NCI-H748 treated with DMSO at 0.1 percent for 48 hours (cell line): ENCODE measurements around the gene FGF12.

ENCODE experiments used
- DNase-seq: peaks from one replicate; lab custom pipeline; 2025; lab: John Stamatoyannopoulos, UW

FGF12 gene

GRCh38 chr3:192684151-192684550 is 43.2 kb downstream of the FGF12 start:
- DNase-seq = no peak

DNA sequence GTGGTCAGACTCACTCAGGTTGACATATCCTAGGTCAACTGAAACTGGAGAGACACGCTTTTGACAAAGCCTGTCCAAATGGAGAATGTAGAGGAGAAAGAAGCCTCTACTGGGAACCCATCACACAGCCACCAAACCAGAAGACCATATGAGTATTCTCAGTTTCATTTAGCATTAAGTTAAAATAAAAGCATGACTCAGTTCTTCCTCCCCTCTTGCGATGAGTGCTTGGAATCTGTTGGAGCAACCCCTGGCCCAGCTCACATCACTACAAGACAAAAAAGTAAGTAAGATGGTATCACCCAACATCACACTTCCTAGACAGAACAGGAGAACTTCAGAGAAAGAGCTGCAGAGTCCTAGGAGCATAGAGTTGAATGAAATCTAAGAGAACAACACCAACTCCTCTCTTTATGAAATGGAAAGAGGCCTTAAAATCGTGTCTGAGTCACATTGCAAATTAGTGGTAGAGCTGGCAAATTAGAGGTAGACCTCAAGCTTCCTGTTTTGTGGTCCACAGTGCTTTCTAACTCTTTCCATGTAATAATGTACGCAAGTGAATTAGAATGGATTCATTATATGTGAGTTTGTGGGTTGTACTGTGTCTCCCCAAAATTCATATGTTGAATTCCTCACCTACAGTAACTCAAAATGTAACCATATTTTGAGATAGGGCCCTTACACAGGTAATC is 51.2 kb downstream of the FGF12 start:
- DNase-seq = no peak

GRCh38 chr3:192655628-192656027 is 71.7 kb downstream of the FGF12 start:
- DNase-seq = no peak

DNA sequence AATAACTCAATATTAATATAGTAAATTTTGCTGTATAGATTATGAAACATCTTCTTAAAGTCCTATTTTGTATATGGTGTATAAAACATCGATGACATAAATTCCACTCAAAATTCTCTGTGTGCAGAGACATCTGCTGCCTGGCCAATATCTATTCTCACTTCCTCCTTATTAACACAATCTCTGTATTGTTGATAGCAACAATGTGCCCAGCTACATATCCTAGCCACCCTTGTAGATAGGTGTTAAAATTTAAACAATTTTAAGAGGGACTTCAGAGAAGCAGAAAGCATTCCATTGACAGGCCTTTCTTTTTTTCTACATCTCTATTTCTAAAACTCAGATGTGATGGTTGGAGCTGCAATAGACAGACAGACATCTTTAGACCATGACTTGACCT is 72.3 kb downstream of the FGF12 start:
- no peak for DNase-seq

DNA sequence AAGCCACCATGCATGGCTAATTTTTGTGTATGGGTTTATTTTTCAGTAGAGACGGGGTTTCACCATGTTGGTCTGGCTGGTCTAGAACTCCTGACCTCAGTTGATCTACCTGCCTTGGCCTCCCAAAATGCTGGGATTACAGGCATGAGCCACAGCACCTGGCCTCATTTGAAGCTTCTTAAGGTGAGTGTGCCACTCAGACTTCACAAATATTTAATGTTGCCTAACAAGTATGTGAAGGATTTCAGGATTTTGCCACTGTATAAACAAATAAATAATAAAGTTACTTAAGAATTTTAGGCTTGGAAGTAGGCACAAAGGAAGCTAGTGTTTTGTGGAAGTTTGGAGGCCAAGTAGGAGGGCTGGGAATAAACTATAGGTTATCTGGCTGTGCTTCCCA is 73.5 kb downstream of the FGF12 start:
- DNase-seq = no peak

- DNase-seq = no peak
These were observed 74.6 kb downstream of the FGF12 start for GRCh38 chr3:192652727-192653126.

GRCh38 chr3:192651836-192652512 is 75.4 kb downstream of the FGF12 start:
- DNase-seq = no peak

DNA sequence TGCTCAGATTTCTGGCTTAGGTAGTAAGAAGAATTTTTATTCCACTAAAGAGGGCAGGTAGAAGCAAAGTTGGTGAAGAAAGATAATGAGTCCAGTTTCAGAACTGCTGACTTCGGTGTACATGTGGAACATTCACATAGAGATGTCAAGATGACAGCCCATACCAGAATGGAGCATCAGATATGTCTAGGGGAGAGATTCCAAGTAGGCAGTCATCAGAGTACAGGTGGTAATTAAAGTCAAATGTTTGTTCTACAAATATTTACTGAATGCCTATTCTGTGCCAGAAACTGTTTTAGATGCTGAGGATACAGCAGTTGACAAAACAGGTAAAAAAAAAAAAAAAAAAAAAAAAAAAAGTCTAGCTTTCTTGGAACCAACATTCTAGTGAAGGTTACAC is 81.9 kb downstream of the FGF12 start:
- no peak for DNase-seq

GRCh38 chr3:192642651-192643050 is 84.7 kb downstream of the FGF12 start:
- no peak for DNase-seq

DNA sequence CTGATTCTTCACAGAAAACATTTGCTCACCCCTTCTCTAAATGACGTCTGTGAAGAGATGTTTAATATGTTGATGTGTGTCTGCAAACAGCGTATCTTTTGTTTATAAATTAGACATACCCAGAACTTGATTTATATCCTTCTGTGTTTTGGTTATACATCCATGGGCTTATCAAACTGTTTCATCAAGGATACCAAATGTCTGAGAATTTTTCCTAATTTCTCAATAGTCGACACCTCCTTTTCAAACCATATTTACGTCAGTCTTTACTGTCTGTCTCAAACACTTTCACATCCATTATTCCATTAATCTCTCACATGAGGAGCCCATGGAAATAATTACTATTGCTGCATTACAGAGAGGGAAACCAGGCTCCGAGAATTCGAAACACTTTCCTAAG is 85.4 kb downstream of the FGF12 start:
- DNase-seq = no peak

- no peak for DNase-seq
These were observed 87.4 kb downstream of the FGF12 start for GRCh38 chr3:192639987-192640386.

DNA sequence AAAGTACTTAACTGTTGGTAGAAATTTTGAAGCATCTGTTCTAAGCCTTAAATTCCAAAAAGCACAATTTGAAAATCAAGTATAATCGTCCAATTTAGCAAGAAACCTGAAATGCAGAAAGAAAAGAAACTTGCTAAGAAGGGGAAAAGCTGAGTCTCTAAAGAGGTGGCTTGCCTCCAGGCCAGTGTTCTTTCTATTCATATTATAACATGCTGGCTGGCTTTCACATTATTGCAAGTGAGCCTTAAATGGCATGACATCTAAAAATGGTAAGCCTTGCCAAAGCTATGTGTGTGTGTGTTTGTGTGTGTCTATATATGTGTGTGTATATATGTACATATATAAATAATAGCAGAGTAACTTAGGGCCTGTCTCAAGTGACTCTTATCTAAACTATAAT is 89.5 kb downstream of the FGF12 start:
- DNase-seq = peak; percentile 72

GRCh38 chr3:192636517-192637444 is 90.6 kb downstream of the FGF12 start:
- no peak for DNase-seq

- DNase-seq = no peak
These were observed 97.9 kb downstream of the FGF12 start for GRCh38 chr3:192629429-192629828.

DNA sequence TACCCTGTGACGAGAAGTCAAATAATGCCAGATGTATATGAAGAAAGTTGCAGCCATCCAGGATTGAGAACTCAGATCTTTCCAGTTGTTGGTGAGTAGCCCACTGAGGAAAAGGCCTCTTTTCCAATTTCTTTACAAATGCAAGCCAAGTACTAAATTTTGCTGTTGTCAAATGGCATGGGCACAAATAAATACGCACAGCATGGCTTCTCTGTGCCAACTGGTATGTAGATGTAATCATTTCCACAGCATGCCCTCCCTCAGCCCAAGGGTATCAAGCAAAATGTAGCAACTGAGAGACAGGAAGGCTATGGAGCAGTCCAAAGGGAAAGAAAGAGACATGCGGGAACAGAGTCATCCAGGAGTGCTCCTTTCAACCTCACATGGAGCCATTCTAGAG is 105.4 kb downstream of the FGF12 start:
- no peak for DNase-seq

DNA sequence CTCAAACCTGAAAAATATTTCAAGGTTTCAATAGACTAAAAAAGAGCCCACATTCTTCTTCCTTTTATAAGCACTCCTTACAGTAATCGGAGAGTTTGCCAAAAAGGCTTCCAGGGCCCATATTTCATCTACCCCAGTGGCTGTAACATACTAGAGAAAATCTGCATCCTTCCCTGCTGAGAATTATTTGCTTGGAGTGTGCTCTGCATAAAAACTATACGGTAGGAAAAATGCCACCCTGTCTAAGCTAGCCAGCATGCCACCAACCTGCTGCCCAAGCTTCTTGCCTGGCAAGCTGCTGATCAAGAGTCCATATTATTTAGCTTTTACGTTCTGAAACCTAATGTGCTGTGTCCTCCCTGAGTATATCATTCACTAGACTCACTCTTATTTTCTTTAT is 107.1 kb downstream of the FGF12 start:
- DNase-seq = no peak

GRCh38 chr3:192611411-192611810 is 115.9 kb downstream of the FGF12 start:
- no peak for DNase-seq

- no peak for DNase-seq
These were observed 118.4 kb downstream of the FGF12 start for GRCh38 chr3:192608726-192609600.

DNA sequence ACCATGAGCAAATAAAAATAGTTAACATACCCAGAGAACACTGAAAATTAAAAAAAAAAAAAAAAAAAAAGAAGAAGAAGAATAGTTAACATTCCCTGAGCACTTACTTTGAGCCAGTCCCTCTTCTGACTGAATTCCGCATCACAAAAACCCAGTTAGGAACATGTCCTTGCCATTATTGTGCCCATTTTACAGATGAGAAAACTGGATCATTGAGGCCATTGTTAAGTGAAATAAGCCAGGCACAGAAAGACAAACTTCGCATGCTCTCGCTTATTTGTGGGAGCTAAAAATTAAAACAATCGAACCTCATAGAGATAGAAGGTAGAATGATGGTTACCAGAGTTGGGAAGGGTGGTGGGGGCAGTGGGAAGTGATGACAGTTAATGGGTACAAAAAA is 119.5 kb downstream of the FGF12 start:
- DNase-seq = no peak

GRCh38 chr3:192597913-192598312 is 129.4 kb downstream of the FGF12 start:
- no peak for DNase-seq

DNA sequence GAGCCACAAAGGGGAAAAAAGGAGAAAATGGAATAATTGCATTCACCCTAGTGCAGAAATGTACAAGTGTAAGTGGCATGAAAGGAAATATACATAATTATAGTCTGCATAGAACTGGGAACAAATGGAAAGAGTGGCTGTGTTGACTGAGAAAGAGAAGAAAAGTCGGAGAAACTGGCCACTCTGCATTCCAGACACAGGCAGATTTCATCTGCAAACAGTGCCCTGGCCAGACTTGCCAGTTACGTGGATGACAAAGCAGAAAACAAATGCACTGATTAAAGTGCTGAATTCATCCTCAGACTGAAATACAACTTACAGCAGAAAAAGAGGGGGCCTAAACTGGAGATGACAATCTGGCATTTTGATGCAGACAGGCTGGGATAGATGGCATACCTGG is 129.8 kb downstream of the FGF12 start:
- DNase-seq = no peak

- no peak for DNase-seq
These were observed 148.6 kb downstream of the FGF12 start for GRCh38 chr3:192578729-192579128.
